HEK293T (cell line): ENCODE measurements around the gene ASZ1.
A peak's percentile ranks its signal among the peaks of the same experiment; 100 is the strongest.

Experiments
- CTCF ChIA-PET: fragments of 350-600 bp; formaldehyde crosslinking; extraction: SDS; loops from one replicate; lab custom pipeline; 2021; ENCODE audit warnings: antibody characterized with exemption, inconsistent platforms; lab: Yijun Ruan, JAX
- POLR2A ChIA-PET: fragments of 350-600 bp; formaldehyde crosslinking; extraction: SDS; loops from one replicate; lab custom pipeline; 2020; ENCODE audit warnings: antibody characterized with exemption, inconsistent platforms; lab: Yijun Ruan, JAX
- DNase-seq: peaks from one replicate; pipeline ENCODE4 v3.0.0; 2012; ENCODE audit warnings: mixed read lengths; ENCODE audit errors: extremely low spot score
- ARNT ChIP-seq: fragments of 450-650 bp; IDR thresholded peaks from 2 replicates; pipeline ENCODE4 v1.6.1; 2017; ENCODE audit warnings: mild to moderate bottlenecking
- BHLHE40 ChIP-seq: fragments of 450-650 bp; IDR thresholded peaks from 2 replicates; pipeline ENCODE4 v1.6.1; 2016; ENCODE audit warnings: mild to moderate bottlenecking, moderate library complexity, borderline replicate concordance
- CTBP1 ChIP-seq: fragments of 450-650 bp; IDR thresholded peaks from 2 replicates; pipeline ENCODE4 v1.6.1; 2016; ENCODE audit warnings: borderline replicate concordance
- ELF4 ChIP-seq: fragments of 450-650 bp; IDR thresholded peaks from 2 replicates; pipeline ENCODE4 v1.6.1; 2017; ENCODE audit warnings: antibody characterized with exemption
- FOXA1 ChIP-seq: fragments of 450-650 bp; IDR thresholded peaks from 2 replicates; pipeline ENCODE4 v1.6.1; 2016; ENCODE audit warnings: mild to moderate bottlenecking
- FOXK2 ChIP-seq: fragments of 450-650 bp; IDR thresholded peaks from 2 replicates; pipeline ENCODE4 v1.6.1; 2016; ENCODE audit warnings: mild to moderate bottlenecking
- FOXM1 ChIP-seq: fragments of 450-650 bp; IDR thresholded peaks from 2 replicates; pipeline ENCODE4 v1.6.1; 2017; ENCODE audit warnings: mild to moderate bottlenecking, borderline replicate concordance
- HDGF ChIP-seq: fragments of 450-650 bp; IDR thresholded peaks from 2 replicates; pipeline ENCODE4 v1.6.1; 2017; ENCODE audit warnings: antibody characterized with exemption, borderline replicate concordance
- L3MBTL2 ChIP-seq: fragments of 450-650 bp; conservative IDR thresholded peaks from 2 replicates; pipeline ENCODE4 v1.6.1; 2016; ENCODE audit warnings: mild to moderate bottlenecking
- LEF1 ChIP-seq: fragments of 450-650 bp; IDR thresholded peaks from 2 replicates; pipeline ENCODE4 v1.6.1; 2017; ENCODE audit warnings: mild to moderate bottlenecking, borderline replicate concordance
- NFRKB ChIP-seq: fragments of 450-650 bp; IDR thresholded peaks from 2 replicates; pipeline ENCODE4 v1.6.1; 2016; ENCODE audit warnings: mild to moderate bottlenecking, moderate library complexity
- PKNOX1 ChIP-seq: fragments of 450-650 bp; IDR thresholded peaks from 2 replicates; pipeline ENCODE4 v1.6.1; 2016
- SP1 ChIP-seq: fragments of 450-650 bp; IDR thresholded peaks from 2 replicates; pipeline ENCODE4 v1.6.1; 2017
- SUZ12 ChIP-seq: fragments of 450-650 bp; IDR thresholded peaks from 2 replicates; pipeline ENCODE4 v1.6.1; 2016; ENCODE audit warnings: mild to moderate bottlenecking
- TARDBP ChIP-seq: fragments of 450-650 bp; IDR thresholded peaks from 2 replicates; pipeline ENCODE4 v1.6.1; 2016
- ZNF384 ChIP-seq: fragments of 450-650 bp; IDR thresholded peaks from 2 replicates; pipeline ENCODE4 v1.6.1; 2016

The ASZ1 gene

GRCh38 chr7:117383483-117384189 is 43.7 kb downstream of the ASZ1 start:
- no peak for TF ChIP-seq FOXM1
- no peak for TF ChIP-seq FOXK2
- 0 out of 2 replicates have a peak, but pooled peaks have one; percentile 14 for TF ChIP-seq PKNOX1
- DNase-seq: no peak
- POLR2A ChIA-PET: no interaction called here
- CTCF ChIA-PET: interaction anchor here (0.6 to 1.3 kb wide), 2 partner anchors 19 to 171 kb away, joined by 3 to 6 read pairs; no protein-coding TSS in a partner anchor

- TF ChIP-seq CTBP1 (no peak), TARDBP (no peak), ZNF384 (no peak), FOXM1 (no peak), HDGF (no peak), ARNT (no peak), SUZ12 (no peak), FOXK2 (no peak)
- CTCF ChIA-PET: no interaction called here
- no peak for DNase-seq
Measured at GRCh38 chr7:117383046-117383445, 44.2 kb downstream of the ASZ1 start.

GRCh38 chr7:117381362-117381761 is 45.9 kb downstream of the ASZ1 start:
- ChIA-PET POLR2A (no interaction called here), CTCF (interaction anchor here (0.6 kb wide), 1 partner anchor 15 kb away, joined by 3 read pairs; no protein-coding TSS in a partner anchor)
- DNase-seq: no peak
- TF ChIP-seq FOXM1 (no peak), LEF1 (no peak), ARNT (no peak), FOXA1 (no peak)

More at GRCh38 chr7:117383046-117383445, 44.2 kb downstream of the ASZ1 start:
- POLR2A ChIA-PET: no interaction called here

DNA sequence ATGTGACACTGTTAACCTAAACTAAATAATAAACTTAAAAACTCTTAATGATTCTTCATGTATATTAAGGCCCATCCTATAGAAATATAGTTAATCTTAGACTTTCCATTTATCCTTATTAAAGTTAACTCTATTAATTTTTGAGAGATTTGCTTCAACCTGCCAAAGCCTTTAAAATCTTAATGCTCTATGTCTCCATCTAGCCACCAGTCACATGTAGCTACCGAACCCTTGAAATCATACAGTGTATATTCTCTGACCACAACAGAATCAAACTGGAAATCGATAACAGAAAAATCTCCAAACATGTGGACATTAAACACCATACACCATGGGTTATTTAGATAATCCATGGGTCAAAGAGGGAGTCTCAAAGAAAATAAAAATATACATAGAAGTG is 51.9 kb downstream of the ASZ1 start:
- POLR2A ChIA-PET: interaction anchor here (0.6 kb wide), 1 partner anchor 9 kb away, joined by 3 read pairs; no protein-coding TSS in a partner anchor
- CTCF ChIA-PET: no interaction called here
- no peak for DNase-seq
- no peak for TF ChIP-seq FOXM1

GRCh38 chr7:117372073-117372472 is 55.2 kb downstream of the ASZ1 start:
- no peak for TF ChIP-seq FOXA1
- no peak for TF ChIP-seq TARDBP
- no peak for TF ChIP-seq CTBP1
- no peak for DNase-seq
- CTCF ChIA-PET: interaction anchor here (1.1 kb wide), 1 partner anchor 152 kb away, joined by 3 read pairs; no protein-coding TSS in a partner anchor
- POLR2A ChIA-PET: no interaction called here

DNA sequence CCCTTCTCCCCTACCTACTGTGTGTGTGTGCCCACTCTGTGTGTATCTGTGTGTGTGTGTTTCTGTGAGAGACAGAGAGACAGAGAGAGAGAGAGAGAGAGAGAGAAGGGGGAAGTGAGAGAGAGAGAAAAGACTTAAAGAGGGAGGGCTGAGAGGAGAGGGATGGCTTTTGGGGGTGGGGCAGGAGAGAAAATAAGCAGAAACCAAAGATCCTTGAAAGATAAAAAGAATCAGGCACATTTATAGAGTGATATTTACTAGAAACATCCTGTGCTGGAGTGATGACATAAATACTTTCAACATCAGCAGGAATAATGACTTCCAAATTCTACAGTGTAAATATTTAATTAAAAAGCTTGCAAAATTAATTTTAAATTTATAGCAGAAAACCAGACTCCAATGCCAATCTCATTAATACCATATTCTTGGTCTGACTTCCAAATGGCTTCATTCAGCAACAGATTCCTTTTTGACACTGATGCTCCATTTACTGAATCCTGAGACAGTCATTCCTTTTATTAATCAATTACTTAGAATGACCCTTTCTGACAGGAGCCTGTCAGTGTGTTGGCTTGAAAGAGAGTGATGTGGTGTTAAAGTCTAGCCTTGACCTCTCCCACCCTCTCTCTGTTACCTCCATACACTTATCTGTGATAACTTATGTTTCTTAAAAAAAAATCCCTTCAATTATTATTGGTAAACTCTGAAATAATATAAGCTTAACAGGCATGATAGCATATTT is 62.8 kb downstream of the ASZ1 start:
- TF ChIP-seq NFRKB (no peak), TARDBP (no peak), FOXK2 (no peak), SP1 (no peak), LEF1 (no peak)
- CTCF ChIA-PET: interaction anchor here (0.7 kb wide), 1 partner anchor 19 kb away, joined by 3 read pairs; no protein-coding TSS in a partner anchor
- no peak for DNase-seq
- POLR2A ChIA-PET: no interaction called here

DNA sequence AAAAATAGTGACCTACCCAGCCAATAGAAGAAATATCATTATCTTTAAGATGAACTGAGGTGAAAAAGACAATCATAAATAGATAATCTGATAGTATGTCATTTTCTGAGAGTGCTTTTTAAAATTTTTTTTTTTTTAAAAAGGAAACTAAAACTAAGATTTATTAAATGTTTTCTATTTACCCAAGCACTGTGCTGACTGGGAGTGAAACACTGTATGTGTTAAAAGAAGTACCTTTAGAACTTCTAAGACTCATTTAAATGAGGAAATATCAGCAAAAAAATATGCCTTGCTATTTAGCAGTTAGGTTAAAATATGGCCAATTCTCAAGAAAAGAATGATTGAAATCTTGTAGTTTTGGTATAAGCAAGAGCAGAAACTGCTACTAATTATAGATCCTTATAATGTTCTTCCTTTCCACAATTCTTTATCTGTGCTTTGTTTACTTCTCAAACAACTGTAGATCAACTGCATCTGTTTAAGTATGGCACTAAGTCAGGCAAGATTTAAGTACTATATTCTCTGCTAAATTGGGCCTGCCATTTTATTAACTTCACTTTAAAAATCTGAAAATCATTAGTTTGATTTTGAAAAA is 64.9 kb downstream of the ASZ1 start:
- POLR2A ChIA-PET: no interaction called here
- TF ChIP-seq ARNT: no peak
- TF ChIP-seq FOXA1: no peak
- no peak for TF ChIP-seq FOXK2
- TF ChIP-seq NFRKB: no peak
- no peak for TF ChIP-seq CTBP1
- no peak for TF ChIP-seq TARDBP
- TF ChIP-seq LEF1: no peak
- TF ChIP-seq SP1: no peak
- no peak for TF ChIP-seq BHLHE40
- TF ChIP-seq ELF4: no peak
- TF ChIP-seq ZNF384: no peak
- no peak for TF ChIP-seq L3MBTL2
- no peak for TF ChIP-seq PKNOX1
- CTCF ChIA-PET: no interaction called here
- DNase-seq: no peak
